Progenitor cell of endocrine pancreas (in vitro differentiated cells): ENCODE results near the gene ANO7. TPM values are rescaled to one million over a fixed set of nuclear protein-coding genes. Genes with fewer than 3 reads are reported as not detected.

Experiments used
- DNase-seq: peaks from one replicate; pipeline ENCODE4 v3.0.0; 2021; ENCODE audit warnings: low spot score; ENCODE audit not compliant: unreplicated experiment
- H3K27ac Mint-ChIP-seq: 2 replicates; pipeline ENCODE4 v1.8.0; 2021; ENCODE audit warnings: mild to moderate bottlenecking, moderate library complexity, mixed read lengths
- H3K27me3 Mint-ChIP-seq: 2 replicates; pipeline ENCODE4 v1.8.0; 2021; ENCODE audit warnings: mixed read lengths
- H3K36me3 Mint-ChIP-seq: 2 replicates; pipeline ENCODE4 v1.8.0; 2022; ENCODE audit warnings: mixed read lengths; ENCODE audit not compliant: insufficient read depth
- H3K4me1 Mint-ChIP-seq: 2 replicates; pipeline ENCODE4 v1.8.0; 2021; ENCODE audit warnings: low read depth, mixed read lengths
- H3K4me3 Mint-ChIP-seq: 2 replicates; pipeline ENCODE4 v1.8.0; 2021; ENCODE audit warnings: low read depth, mild to moderate bottlenecking, moderate library complexity, mixed read lengths
- H3K9me3 Mint-ChIP-seq: 2 replicates; pipeline ENCODE4 v1.8.0; 2021; ENCODE audit warnings: low read depth, mixed read lengths
- total RNA-seq: library from RNA; stranded (reverse); gene quantifications from 2 replicates; pipeline ENCODE4 v1.2.1, GENCODE V29; 2021
- TF ChIP-seq, protein P1 (sequence below): fragments of 200-600 bp; sonication (generic); IDR thresholded peaks from one replicate; pipeline ENCODE4 v1.5.0; 2021; ENCODE audit warnings: antibody characterized with exemption, mild to moderate bottlenecking; ENCODE audit not compliant: unreplicated experiment

The ANO7 gene
- total RNA-seq, 1 donor from 2014 or later = 2.5 TPM

DNA sequence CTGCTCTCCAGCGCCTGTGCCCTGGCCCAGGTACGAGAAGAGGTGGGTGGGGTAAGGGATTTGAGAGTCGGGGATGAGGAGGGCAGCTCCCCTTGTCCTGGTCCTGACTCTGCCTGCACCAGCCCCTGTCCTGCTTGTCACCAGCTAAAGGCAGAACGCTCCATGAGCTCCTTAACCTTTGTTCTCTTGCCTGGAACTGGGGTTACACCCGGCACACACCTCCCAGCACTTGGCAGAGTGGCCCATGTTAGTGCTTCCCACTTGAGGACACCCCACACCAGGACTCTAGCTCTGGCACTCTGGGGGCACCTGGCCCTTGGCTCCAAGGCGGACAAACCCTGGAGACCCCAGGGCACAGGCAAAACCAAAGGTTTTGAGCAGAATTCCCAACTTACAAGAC, 19.2 kb downstream of the ANO7 start:
- Mint-ChIP-seq H3K27ac (no peak overlapping the region), H3K4me3 (no peak overlapping the region), H3K27me3 (peaks cover 6% of the 10 kb centered on the region), H3K9me3 (no peaks in the 10 kb centered on the region), H3K4me1 (no peaks in the 10 kb centered on the region), H3K36me3 (no peaks in the 10 kb centered on the region)
- TF ChIP-seq, protein P1, sequence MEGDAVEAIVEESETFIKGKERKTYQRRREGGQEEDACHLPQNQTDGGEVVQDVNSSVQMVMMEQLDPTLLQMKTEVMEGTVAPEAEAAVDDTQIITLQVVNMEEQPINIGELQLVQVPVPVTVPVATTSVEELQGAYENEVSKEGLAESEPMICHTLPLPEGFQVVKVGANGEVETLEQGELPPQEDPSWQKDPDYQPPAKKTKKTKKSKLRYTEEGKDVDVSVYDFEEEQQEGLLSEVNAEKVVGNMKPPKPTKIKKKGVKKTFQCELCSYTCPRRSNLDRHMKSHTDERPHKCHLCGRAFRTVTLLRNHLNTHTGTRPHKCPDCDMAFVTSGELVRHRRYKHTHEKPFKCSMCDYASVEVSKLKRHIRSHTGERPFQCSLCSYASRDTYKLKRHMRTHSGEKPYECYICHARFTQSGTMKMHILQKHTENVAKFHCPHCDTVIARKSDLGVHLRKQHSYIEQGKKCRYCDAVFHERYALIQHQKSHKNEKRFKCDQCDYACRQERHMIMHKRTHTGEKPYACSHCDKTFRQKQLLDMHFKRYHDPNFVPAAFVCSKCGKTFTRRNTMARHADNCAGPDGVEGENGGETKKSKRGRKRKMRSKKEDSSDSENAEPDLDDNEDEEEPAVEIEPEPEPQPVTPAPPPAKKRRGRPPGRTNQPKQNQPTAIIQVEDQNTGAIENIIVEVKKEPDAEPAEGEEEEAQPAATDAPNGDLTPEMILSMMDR = no peak
- no peak for DNase-seq

DNA sequence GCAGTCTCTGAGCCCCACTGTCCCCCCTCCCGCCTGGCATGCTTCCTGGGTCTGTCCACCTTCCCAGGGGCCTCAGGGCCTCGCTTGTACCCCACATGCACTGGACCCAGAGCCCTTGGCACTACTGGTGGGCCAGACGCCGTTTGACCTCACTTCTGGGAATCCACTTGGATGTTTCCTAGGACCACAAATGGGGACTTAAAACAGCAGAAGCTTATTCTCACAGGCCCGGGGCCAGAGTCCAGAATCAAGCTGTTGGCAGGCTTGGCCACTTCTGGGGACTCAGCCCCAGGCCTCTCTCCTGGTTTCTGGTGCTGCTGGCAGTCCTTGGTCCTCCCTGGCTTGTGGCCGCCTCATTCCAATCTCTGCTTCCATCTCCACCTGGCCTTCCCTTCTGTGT, 19.6 kb downstream of the ANO7 start:
- TF ChIP-seq, protein P1 = no peak
- Mint-ChIP-seq H3K4me1 (no peaks in the 10 kb centered on the region), H3K4me3 (no peak overlapping the region), H3K9me3 (no peaks in the 10 kb centered on the region), H3K27me3 (peaks cover 6% of the 10 kb centered on the region), H3K36me3 (no peaks in the 10 kb centered on the region), H3K27ac (no peak overlapping the region)
- no peak for DNase-seq

DNA sequence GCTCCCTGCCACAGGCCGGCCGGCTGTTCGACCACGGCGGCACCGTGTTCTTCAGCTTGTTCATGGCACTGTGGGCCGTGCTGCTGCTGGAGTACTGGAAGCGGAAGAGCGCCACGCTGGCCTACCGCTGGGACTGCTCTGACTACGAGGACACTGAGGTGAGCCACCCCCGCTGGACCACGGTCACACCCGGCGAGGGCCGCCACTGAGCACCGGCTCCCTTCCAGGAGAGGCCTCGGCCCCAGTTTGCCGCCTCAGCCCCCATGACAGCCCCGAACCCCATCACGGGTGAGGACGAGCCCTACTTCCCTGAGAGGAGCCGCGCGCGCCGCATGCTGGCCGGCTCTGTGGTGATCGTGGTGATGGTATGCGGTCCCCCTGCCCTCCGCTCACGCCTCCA, 20.8 kb downstream of the ANO7 start:
- TF ChIP-seq, protein P1 = no peak
- H3K27ac Mint-ChIP-seq = no peak overlapping the region
- H3K9me3 Mint-ChIP-seq = no peaks in the 10 kb centered on the region
- H3K36me3 Mint-ChIP-seq = no peaks in the 10 kb centered on the region
- peaks cover 13% of the 10 kb centered on the region for H3K27me3 Mint-ChIP-seq
- no peak overlapping the region for H3K4me3 Mint-ChIP-seq
- H3K4me1 Mint-ChIP-seq = no peaks in the 10 kb centered on the region
- no peak for DNase-seq

DNA sequence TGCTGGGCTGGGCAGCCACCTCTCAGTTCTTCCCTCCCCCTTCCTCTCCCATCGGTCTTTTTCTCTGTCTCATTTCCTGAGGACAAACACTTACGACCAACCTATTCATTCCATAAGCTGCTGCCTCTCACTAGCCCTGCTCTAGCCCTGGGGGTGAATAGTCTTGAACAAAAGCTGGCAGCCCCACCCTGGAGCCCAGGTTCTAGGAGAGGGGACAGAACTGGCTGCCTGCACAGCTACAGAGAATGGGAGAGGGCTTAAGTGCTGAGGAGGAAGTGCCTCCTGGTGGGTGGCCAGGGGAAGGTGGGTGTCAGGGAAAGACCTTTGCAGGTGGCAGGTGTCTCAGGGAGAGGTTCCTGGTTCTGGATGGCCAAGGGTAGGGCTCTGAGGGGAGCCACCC, 22.8 kb downstream of the ANO7 start:
- Mint-ChIP-seq H3K4me3 (no peak overlapping the region), H3K27ac (no peak overlapping the region), H3K36me3 (no peaks in the 10 kb centered on the region), H3K4me1 (no peaks in the 10 kb centered on the region), H3K27me3 (peaks cover 25% of the 10 kb centered on the region), H3K9me3 (no peaks in the 10 kb centered on the region)
- no peak for DNase-seq
- TF ChIP-seq, protein P1 = no peak

DNA sequence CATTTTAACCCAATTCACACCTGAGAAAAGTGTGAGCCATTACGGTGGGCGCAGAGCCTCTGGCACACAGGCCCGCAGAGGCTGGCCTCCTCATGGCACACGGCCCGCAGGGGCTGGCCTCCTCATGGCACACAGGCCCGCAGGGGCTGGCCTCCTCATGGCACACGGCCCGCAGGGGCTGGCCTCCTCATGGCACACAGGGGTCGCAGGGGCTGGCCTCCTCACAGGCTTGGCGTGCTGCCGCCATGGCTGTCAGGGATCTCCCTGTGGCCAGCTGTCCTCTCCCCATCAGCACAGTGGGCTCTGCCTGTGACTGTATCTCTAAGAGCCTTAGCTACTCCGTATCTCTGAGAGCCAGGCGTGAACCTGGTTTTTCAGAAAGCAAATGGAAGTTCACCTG, 24.6 kb downstream of the ANO7 start:
- H3K36me3 Mint-ChIP-seq = no peaks in the 10 kb centered on the region
- H3K27me3 Mint-ChIP-seq = peaks cover 27% of the 10 kb centered on the region
- TF ChIP-seq, protein P1 = no peak
- no peaks in the 10 kb centered on the region for H3K9me3 Mint-ChIP-seq
- H3K27ac Mint-ChIP-seq = no peak overlapping the region
- no peaks in the 10 kb centered on the region for H3K4me1 Mint-ChIP-seq
- H3K4me3 Mint-ChIP-seq = no peak overlapping the region
- DNase-seq = no peak
